Activated CD4-positive, alpha-beta T cell treated with anti-CD3 and anti-CD28 coated beads, Interleukin-2, amount 10 ng/mL, durations not matched to agents 7 days and 5 days (primary cell): ENCODE data around the gene CLTC. TPM values are rescaled to one million over a fixed set of nuclear protein-coding genes. Genes with fewer than 3 reads are reported as not detected.

Experiments
- total RNA-seq, 2 experiments: library from RNA; stranded (reverse); gene quantifications; one replicate each; pipeline ENCODE4 v1.2.3, GENCODE V29; 2021

CLTC gene
- total RNA-seq, 2 experiments from 2014 or later = 135 to 140 TPM

Other genes with a start within 250 kb of the CLTC start
- 10 to 100 TPM; 17.9 to 18.4 TPM for gene DHX40, start 54.3 kb upstream of the CLTC start, total RNA-seq
- 10 to 100 TPM; 20.5 to 22.9 TPM for gene PTRH2, start 87.5 kb downstream of the CLTC start, total RNA-seq
- 100 to 1,000 TPM; 194 to 213 TPM for gene VMP1, start 87.8 kb downstream of the CLTC start, total RNA-seq